HEK293 (cell line): ENCODE results near the gene CRYBA1.

Experiments
- CTCF ChIA-PET: fragments of 350-600 bp; formaldehyde crosslinking; extraction: SDS; loops from one replicate; lab custom pipeline; 2021; ENCODE audit warnings: antibody characterized with exemption; lab: Yijun Ruan, JAX
- POLR2A ChIA-PET: fragments of 300-600 bp; formaldehyde crosslinking; extraction: SDS; loops from one replicate; lab custom pipeline; 2020; ENCODE audit warnings: antibody characterized with exemption, inconsistent platforms; lab: Yijun Ruan, JAX
- H3K27ac ChIP-seq: fragments of 200-500 bp; sonication (Bioruptor generic); 2 replicates; pipeline ENCODE4 v1.5.1; 2014; ENCODE audit warnings: low read depth, low read length, control low read depth, inconsistent platforms; ENCODE audit errors: extremely low read depth
- H3K36me3 ChIP-seq, 2 experiments: fragments of 200-500 bp in 1 of 2; sonication (Bioruptor generic) in 1 of 2; 1 replicate in 1 of 2; 2 replicates in 1 of 2; pipeline ENCODE4 v1.5.1; 2014 to 2017; ENCODE audit warnings: inconsistent platforms in 2 of 2, low read length in 2 of 2; ENCODE audit not compliant: control insufficient read depth in 2 of 2, insufficient read depth in 1 of 2
- H3K4me1 ChIP-seq: fragments of 200-500 bp; sonication (Bioruptor generic); 2 replicates; pipeline ENCODE4 v1.5.1; 2014; ENCODE audit warnings: mild to moderate bottlenecking, low read length, inconsistent platforms; ENCODE audit not compliant: control insufficient read depth, insufficient read depth
- H3K4me3 ChIP-seq: 2 replicates; pipeline ENCODE4 v1.5.1; 2011; ENCODE audit warnings: low read depth, mild to moderate bottlenecking, control low read depth, low read length, moderate library complexity
- H3K9me3 ChIP-seq: fragments of 200-500 bp; sonication (Bioruptor generic); 2 replicates; pipeline ENCODE4 v1.5.1; 2014; ENCODE audit warnings: low read depth, low read length, inconsistent platforms; ENCODE audit not compliant: control insufficient read depth, insufficient read depth
- CTCF ChIP-seq: fragments of 450-650 bp; formaldehyde crosslinking; IDR thresholded peaks from 2 replicates; pipeline ENCODE4 v1.5.1; 2016; ENCODE audit warnings: missing biosample characterization, missing genetic modification characterization
- ELK4 ChIP-seq: IDR thresholded peaks from 2 replicates; pipeline ENCODE4 v1.6.1; 2011; ENCODE audit warnings: mild to moderate bottlenecking, low read depth, low read length, borderline replicate concordance
- SP3 ChIP-seq: fragments of 450-650 bp; formaldehyde crosslinking; IDR thresholded peaks from 2 replicates; pipeline ENCODE4 v1.5.1; 2016; ENCODE audit warnings: missing biosample characterization, missing genetic modification characterization
- TCF7L2 ChIP-seq: IDR thresholded peaks from 2 replicates; pipeline ENCODE4 v1.6.1; 2011; ENCODE audit warnings: low read depth, mild to moderate bottlenecking, inconsistent platforms, low read length, moderate library complexity, borderline replicate concordance
- ZNF16 ChIP-seq: fragments of 450-650 bp; formaldehyde crosslinking; IDR thresholded peaks from 2 replicates; pipeline ENCODE4 v1.5.1; 2016; ENCODE audit warnings: low read depth, missing biosample characterization, missing genetic modification characterization
- ZNF266 ChIP-seq: fragments of 450-650 bp; formaldehyde crosslinking; IDR thresholded peaks from 2 replicates; pipeline ENCODE4 v1.5.1; 2016; ENCODE audit warnings: missing biosample characterization, missing genetic modification characterization, low read depth
- ZNF274 ChIP-seq, 2 experiments: fragments of 200-500 bp in 1 of 2; fragments of 450-650 bp in 1 of 2; sonication (Bioruptor generic) in 1 of 2; formaldehyde crosslinking in 1 of 2; IDR thresholded peaks; 2 replicates each; pipeline versions ENCODE4 v1.5.1 to v1.6.1; 2014 to 2016; ENCODE audit warnings: borderline replicate concordance in 1 of 2, inconsistent platforms in 1 of 2, low read length in 1 of 2, missing biosample characterization in 1 of 2, missing genetic modification characterization in 1 of 2
- ZNF398 ChIP-seq: fragments of 450-650 bp; formaldehyde crosslinking; IDR thresholded peaks from 2 replicates; pipeline ENCODE4 v1.5.1; 2017; ENCODE audit warnings: missing biosample characterization, missing genetic modification characterization
- ZNF514 ChIP-seq: fragments of 450-650 bp; formaldehyde crosslinking; IDR thresholded peaks from 2 replicates; pipeline ENCODE4 v1.5.1; 2016; ENCODE audit warnings: missing biosample characterization, missing genetic modification characterization
- ZNF521 ChIP-seq: fragments of 450-650 bp; formaldehyde crosslinking; IDR thresholded peaks from 2 replicates; pipeline ENCODE4 v1.5.1; 2017; ENCODE audit warnings: missing biosample characterization, mild to moderate bottlenecking, missing genetic modification characterization
- ZNF768 ChIP-seq: fragments of 450-650 bp; formaldehyde crosslinking; IDR thresholded peaks from 2 replicates; pipeline ENCODE4 v1.5.1; 2018; ENCODE audit warnings: missing biosample characterization, mild to moderate bottlenecking, missing genetic modification characterization
- ZSCAN16 ChIP-seq: fragments of 450-650 bp; formaldehyde crosslinking; IDR thresholded peaks from 2 replicates; pipeline ENCODE4 v1.5.1; 2016; ENCODE audit warnings: missing biosample characterization, missing genetic modification characterization
- TF ChIP-seq, protein P1 (sequence below): fragments of 450-650 bp; formaldehyde crosslinking; IDR thresholded peaks from 2 replicates; pipeline ENCODE4 v1.5.1; 2016; ENCODE audit warnings: missing biosample characterization, missing genetic modification characterization
- TF ChIP-seq, protein P2 (sequence below): fragments of 450-650 bp; formaldehyde crosslinking; IDR thresholded peaks from 2 replicates; pipeline ENCODE4 v1.5.1; 2016; ENCODE audit warnings: missing biosample characterization, missing genetic modification characterization

The CRYBA1 gene

GRCh38 chr17:29299031-29299430 is 52.4 kb downstream of the CRYBA1 start (continued):
- TF ChIP-seq ELK4 (no peak), SP3 (tag by site-specific recombination) (no peak), ZNF16 (tag by site-specific recombination) (no peak), ZNF521 (no peak), ZSCAN16 (tag by site-specific recombination) (no peak), ZNF274 (IDR thresholded peaks at IDR 0.05; ENCODE audit: low read length) (no peak), ZNF274 (tag by site-specific recombination; IDR thresholded peaks at IDR 0.05; ENCODE audit: borderline replicate concordance) (no peak), CTCF (no peak)

GRCh38 chr17:29303386-29303785 is 56.7 kb downstream of the CRYBA1 start:
- Histone ChIP-seq H3K36me3 (no peaks in the 10 kb centered on the region), H3K4me3 (no peak overlapping the region), H3K27ac (no peak overlapping the region), H3K9me3 (no peaks in the 10 kb centered on the region), H3K4me1 (no peaks in the 10 kb centered on the region)
- ChIA-PET CTCF (interaction anchor here (0.6 to 1.5 kb wide), 4 partner anchors 13 to 131 kb away, joined by 3 read pairs; no protein-coding TSS in a partner anchor), POLR2A (interaction anchor here (3.0 kb wide), 1 partner anchor 9 kb away, joined by 33 read pairs; the partner anchor contains the start of gene NUFIP2)
- TF ChIP-seq ZNF768 (tag by site-specific recombination) (no peak), ZNF398 (no peak), ZNF266 (tag by site-specific recombination) (no peak), ZNF514 (tag by site-specific recombination) (no peak), TCF7L2 (no peak)
- TF ChIP-seq, protein P1, sequence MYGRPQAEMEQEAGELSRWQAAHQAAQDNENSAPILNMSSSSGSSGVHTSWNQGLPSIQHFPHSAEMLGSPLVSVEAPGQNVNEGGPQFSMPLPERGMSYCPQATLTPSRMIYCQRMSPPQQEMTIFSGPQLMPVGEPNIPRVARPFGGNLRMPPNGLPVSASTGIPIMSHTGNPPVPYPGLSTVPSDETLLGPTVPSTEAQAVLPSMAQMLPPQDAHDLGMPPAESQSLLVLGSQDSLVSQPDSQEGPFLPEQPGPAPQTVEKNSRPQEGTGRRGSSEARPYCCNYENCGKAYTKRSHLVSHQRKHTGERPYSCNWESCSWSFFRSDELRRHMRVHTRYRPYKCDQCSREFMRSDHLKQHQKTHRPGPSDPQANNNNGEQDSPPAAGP = no peak
- TF ChIP-seq, protein P2, sequence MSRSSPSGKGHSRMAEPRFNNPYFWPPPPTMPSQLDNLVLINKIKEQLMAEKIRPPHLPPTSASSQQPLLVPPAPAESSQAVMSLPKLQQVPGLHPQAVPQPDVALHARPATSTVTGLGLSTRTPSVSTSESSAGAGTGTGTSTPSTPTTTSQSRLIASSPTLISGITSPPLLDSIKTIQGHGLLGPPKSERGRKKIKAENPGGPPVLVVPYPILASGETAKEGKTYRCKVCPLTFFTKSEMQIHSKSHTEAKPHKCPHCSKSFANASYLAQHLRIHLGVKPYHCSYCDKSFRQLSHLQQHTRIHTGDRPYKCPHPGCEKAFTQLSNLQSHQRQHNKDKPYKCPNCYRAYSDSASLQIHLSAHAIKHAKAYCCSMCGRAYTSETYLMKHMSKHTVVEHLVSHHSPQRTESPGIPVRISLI = 0 out of 2 replicates have a peak, but pooled peaks have one; percentile 19
